ENCODE measurements around the gene ENPP4. TPM values are rescaled to one million over a fixed set of nuclear protein-coding genes. Genes with fewer than 3 reads are reported as not detected.
"Not testable (repeated sequence)": the region's sequence is repeated elsewhere in the genome, so short reads cannot be mapped to it uniquely, and the experiment has no call there.

The ENPP4 gene, protein sequence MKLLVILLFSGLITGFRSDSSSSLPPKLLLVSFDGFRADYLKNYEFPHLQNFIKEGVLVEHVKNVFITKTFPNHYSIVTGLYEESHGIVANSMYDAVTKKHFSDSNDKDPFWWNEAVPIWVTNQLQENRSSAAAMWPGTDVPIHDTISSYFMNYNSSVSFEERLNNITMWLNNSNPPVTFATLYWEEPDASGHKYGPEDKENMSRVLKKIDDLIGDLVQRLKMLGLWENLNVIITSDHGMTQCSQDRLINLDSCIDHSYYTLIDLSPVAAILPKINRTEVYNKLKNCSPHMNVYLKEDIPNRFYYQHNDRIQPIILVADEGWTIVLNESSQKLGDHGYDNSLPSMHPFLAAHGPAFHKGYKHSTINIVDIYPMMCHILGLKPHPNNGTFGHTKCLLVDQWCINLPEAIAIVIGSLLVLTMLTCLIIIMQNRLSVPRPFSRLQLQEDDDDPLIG
- 2.8 TPM for polyA plus RNA-seq (2012; ENCODE audit: insufficient read depth, insufficient read length, low read depth)

DNA sequence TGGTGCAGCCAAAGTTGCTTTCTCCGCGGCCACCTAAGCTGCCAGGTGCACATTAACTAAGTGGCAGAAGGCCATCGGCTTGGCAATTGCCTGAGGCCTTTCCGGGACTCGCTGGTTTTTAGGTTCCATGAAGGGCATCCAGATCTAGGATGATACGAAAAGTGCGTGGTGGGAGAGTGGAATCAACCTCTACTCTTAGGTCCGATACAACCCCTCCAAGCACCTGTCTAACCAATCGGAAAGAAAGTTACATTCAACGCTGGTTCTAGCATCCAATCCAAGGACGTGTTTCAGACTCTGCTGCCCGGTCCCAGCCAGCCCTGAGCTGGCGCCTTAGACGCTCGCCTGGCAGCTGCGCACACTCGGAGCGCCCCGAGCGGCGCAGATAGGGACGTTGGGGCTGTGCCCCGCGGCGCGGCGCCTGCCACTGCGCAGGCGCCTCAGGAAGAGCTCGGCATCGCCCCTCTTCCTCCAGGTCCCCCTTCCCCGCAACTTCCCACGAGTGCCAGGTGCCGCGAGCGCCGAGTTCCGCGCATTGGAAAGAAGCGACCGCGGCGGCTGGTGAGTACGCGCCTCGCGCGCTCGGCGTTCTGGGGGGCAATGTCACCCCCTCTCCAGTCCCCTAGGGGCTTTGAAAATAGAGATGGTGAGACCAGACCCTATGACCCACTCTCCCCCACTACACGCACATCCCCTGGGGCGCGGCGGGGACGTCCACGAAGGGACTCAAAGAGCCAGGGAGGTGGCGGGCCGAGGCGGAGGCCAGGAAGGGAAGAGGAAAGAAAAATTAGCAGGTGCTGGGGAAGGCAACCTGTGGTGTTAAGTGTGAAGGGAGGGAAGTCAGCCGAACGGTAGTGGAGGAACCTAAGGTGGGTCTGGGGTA, at the start of gene ENPP4:
ENPP4 (plus strand) TSS at position 361 of the 883 bp plus-strand sequence. CDS start 9,595 bp downstream, outside the sequence.
- peak; percentile 72 for DNase-seq
- TF ChIP-seq, protein P1, sequence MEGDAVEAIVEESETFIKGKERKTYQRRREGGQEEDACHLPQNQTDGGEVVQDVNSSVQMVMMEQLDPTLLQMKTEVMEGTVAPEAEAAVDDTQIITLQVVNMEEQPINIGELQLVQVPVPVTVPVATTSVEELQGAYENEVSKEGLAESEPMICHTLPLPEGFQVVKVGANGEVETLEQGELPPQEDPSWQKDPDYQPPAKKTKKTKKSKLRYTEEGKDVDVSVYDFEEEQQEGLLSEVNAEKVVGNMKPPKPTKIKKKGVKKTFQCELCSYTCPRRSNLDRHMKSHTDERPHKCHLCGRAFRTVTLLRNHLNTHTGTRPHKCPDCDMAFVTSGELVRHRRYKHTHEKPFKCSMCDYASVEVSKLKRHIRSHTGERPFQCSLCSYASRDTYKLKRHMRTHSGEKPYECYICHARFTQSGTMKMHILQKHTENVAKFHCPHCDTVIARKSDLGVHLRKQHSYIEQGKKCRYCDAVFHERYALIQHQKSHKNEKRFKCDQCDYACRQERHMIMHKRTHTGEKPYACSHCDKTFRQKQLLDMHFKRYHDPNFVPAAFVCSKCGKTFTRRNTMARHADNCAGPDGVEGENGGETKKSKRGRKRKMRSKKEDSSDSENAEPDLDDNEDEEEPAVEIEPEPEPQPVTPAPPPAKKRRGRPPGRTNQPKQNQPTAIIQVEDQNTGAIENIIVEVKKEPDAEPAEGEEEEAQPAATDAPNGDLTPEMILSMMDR (IDR thresholded peaks at IDR 0.05; ENCODE audit: low read depth, low read length) = no peak
- Histone ChIP-seq H3K36me3 (no peaks in the 10 kb centered on the region), H3K27me3 (no peaks in the 10 kb centered on the region; the same call in 1 of the 2 replicates), H3K9me3 (no peaks in the 10 kb centered on the region; the same call in 1 of the 2 replicates), H3K4me1 (no peaks in the 10 kb centered on the region), H3K4me3 (ENCODE audit: low read depth, low read length) (peak within 1 kb of the TSS; percentile 59)

DNA sequence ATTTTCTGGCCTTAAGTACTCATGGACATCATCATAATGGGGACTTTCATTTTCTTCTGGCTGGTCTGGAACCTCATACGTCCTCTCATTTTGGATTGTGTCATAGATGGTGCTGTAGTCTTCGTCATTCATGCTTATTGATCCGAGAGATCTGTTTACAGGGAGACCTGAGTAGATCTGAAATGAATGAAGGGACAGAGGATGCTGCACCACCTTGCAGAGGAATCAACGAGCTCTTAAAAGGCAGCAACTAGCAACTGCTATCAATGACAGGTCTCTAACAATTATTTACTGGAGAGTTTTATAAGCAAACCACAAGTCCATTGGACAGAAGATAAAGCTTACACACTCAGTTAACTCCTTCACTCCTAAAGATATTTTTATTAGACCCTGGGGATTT, 49.7 kb upstream of the ENPP4 start:
- Histone ChIP-seq H3K27me3 (no peaks in the 10 kb centered on the region), H3K4me3 (ENCODE audit: low read depth, low read length) (no peak overlapping the region), H3K9me3 (no peaks in the 10 kb centered on the region), H3K4me1 (no peaks in the 10 kb centered on the region), H3K36me3 (no peaks in the 10 kb centered on the region)
- TF ChIP-seq, protein P1 (IDR thresholded peaks at IDR 0.05; ENCODE audit: low read depth, low read length) = no peak
- DNase-seq = no peak

DNA sequence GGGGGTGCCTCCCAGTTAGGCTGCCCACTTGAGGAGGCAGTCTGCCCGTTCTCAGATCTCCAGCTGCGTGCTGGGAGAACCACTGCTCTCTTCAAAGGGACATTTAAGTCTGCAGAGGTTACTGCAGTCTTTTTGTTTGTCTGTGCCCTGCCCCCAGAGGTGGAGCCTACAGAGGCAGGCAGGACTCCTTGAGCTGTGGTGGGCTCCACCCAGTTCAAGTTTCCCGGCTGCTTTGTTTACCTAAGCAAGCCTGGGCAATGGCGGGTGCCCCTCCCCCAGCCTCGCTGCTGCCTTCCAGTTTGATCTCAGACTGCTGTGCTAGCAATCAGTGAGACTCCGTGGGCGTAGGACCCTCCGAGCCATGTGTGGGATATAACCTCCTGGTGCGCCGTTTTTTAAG, 44.1 kb upstream of the ENPP4 start:
- H3K27me3 ChIP-seq; H3K9me3 ChIP-seq; H3K36me3 ChIP-seq; DNase-seq; H3K4me1 ChIP-seq; H3K4me3 ChIP-seq (ENCODE audit: low read depth, low read length): not testable (repeated sequence)

DNA sequence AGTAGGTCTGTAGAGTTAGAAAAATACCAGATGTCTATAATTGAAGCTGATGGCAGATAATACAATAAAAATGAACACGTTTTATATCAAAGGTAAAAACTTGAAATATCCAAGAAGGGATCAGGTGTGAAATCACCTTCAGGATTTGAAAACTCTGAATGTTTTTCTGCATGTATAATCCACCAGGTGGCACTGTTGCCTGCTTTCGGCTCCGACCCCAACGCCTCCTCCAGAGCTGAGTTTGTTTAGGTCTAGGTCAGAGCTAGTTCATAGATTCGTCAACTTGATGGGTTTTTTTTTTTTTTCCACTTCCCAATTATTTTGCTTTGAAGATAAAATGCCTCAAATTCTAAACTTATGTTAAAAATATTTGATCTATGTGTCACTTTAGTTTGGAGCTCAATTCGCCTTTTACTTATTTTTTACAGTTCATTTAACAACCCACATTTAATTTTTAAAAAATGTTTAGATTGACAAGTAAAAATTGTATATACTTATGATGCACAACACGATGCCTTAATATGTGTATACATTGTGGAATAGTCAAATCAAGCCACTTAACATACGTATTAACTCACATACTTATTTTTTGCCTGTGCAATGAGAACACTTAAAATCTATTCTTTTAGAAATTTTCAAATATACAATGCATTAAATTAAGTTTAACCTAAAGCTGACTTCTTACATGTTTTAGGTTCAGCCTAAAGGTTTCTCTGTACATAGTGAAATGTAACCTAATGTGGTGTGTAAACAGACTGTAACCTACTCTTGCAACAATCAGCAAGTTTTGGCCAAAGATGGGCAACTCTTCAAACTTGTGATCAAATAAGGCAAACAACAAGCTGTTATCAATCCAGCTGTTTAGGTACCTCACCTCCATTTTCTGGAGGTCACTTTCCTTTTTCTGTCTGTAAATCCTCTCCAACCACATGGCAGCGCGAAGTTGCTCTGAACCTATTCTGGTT, 39.4 kb upstream of the ENPP4 start:
- no peaks in the 10 kb centered on the region for H3K9me3 ChIP-seq
- peak; percentile 47 for DNase-seq

DNA sequence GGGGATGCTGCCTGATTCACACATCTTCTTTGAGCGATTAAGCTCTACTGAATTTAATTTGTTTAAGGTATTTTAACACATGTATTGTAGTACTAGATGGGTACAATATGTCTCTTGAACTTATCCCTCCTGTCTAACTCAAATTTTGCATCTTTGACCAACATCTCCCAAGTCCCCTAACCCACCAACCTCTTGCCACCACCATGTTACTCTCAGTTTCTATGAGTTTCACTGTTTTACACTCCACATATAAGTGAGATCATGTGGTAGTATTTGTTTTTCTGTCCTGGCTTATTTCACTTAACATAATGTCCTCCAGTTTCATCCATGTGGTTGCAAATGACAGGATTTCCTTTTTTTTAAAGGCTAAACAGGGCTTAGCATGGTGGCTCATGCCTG, 38.7 kb upstream of the ENPP4 start:
- no peak for DNase-seq
- H3K4me3 ChIP-seq (ENCODE audit: low read depth, low read length) = no peak overlapping the region
- no peaks in the 10 kb centered on the region for H3K36me3 ChIP-seq
- H3K27me3 ChIP-seq = no peaks in the 10 kb centered on the region
- H3K9me3 ChIP-seq = no peaks in the 10 kb centered on the region
- no peaks in the 10 kb centered on the region for H3K4me1 ChIP-seq
- TF ChIP-seq, protein P1 (IDR thresholded peaks at IDR 0.05; ENCODE audit: low read depth, low read length) = no peak

More for the DNA sequence above, 39.4 kb upstream of the ENPP4 start:
- Histone ChIP-seq H3K36me3 (no peaks in the 10 kb centered on the region), H3K4me3 (ENCODE audit: low read depth, low read length) (no peak overlapping the region), H3K27me3 (no peaks in the 10 kb centered on the region), H3K4me1 (no peaks in the 10 kb centered on the region)
- TF ChIP-seq, protein P1 (IDR thresholded peaks at IDR 0.05; ENCODE audit: low read depth, low read length) = peak; percentile 76

Measured in BE2C (cell line).